ENCODE measurements around the gene INPP5K. TPM values are rescaled to one million over a fixed set of nuclear protein-coding genes. Genes with fewer than 3 reads are reported as not detected.
"Not testable (repeated sequence)": the region's sequence is repeated elsewhere in the genome, so short reads cannot be mapped to it uniquely, and the experiment has no call there.

INPP5K gene
- total RNA-seq, 4 donors from 2014 or later, result 18.4 to 44.3 (median 35.0) TPM

DNA sequence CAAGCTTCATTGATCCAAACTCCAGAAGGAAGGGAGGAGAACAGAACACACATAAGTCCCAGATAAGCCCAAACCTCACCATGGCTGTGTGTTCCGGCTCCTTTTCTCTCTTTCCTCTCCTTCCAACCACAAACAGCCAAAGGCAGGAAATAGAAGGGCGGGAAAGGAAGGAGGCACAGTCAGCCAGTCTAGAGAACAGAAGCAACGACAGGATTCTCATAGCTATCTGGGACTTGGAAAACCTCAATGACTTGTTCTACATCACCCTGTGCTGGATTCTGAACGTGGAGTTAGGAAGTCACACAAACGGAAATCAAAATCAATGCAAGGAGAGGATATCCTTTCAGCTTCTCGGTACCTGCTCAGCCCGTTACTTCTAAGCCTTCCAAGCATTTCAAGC, 69.4 kb downstream of the INPP5K start:
- Histone ChIP-seq H3K27ac (peak overlapping the region in 3 of 4 donors; percentile 25 to 49 (median 41)), H3K36me3 (peaks cover 0 to 49% (median 0%) of the 10 kb centered on the region in 3 donors)
- WGBS, 2 donors, result 53 to 65% methylated on average over 7 of the region's 7 CpGs

DNA sequence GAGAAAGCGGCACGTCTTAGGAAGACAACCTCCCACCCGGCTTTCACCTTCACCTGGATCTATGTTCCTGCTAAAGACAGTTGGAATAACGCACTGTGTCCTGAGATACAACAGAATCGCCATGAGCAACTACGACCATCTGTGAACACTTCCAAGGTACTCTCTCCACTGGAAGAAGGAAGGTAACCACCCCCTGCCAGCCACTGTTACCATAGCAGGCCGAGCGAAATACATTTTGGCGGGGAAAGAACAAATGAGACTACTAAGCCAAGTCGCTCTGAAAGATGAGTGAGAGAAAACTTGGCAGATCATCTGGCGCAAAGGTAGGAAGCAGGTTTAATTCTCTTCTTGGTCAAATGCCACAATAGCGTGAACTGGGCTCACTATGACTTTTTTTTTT, 70.2 kb downstream of the INPP5K start:
- Histone ChIP-seq H3K4me1 (peaks cover 0 to 64% (median 15%) of the 10 kb centered on the region in 3 donors), H3K4me3 (no peak overlapping the region), H3K9me3 (no peaks in the 10 kb centered on the region), H3K27me3 (no peaks in the 10 kb centered on the region), H3K27ac (peak overlapping the region in 1 of 4 donors; percentile 13), H3K36me3 (peaks cover 0 to 45% (median 0%) of the 10 kb centered on the region in 3 donors)
- WGBS, 2 donors, result 71 to 72% methylated on average over 12 of the region's 12 CpGs
- intact Hi-C loops (cut with DNase I), result no loop called here
- no peak for DNase-seq
- TF ChIP-seq, protein P1, sequence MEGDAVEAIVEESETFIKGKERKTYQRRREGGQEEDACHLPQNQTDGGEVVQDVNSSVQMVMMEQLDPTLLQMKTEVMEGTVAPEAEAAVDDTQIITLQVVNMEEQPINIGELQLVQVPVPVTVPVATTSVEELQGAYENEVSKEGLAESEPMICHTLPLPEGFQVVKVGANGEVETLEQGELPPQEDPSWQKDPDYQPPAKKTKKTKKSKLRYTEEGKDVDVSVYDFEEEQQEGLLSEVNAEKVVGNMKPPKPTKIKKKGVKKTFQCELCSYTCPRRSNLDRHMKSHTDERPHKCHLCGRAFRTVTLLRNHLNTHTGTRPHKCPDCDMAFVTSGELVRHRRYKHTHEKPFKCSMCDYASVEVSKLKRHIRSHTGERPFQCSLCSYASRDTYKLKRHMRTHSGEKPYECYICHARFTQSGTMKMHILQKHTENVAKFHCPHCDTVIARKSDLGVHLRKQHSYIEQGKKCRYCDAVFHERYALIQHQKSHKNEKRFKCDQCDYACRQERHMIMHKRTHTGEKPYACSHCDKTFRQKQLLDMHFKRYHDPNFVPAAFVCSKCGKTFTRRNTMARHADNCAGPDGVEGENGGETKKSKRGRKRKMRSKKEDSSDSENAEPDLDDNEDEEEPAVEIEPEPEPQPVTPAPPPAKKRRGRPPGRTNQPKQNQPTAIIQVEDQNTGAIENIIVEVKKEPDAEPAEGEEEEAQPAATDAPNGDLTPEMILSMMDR (IDR thresholded peaks at IDR 0.05), result no peak
- TF ChIP-seq POLR2A (IDR thresholded peaks at IDR 0.05), result no peak

More for the DNA sequence above, 69.4 kb downstream of the INPP5K start:
- TF ChIP-seq, protein P1 (IDR thresholded peaks at IDR 0.05), result no peak
- no peak for TF ChIP-seq POLR2A (IDR thresholded peaks at IDR 0.05)
- DNase-seq, result no peak
- Histone ChIP-seq H3K27me3 (no peaks in the 10 kb centered on the region), H3K9me3 (no peaks in the 10 kb centered on the region), H3K4me1 (peaks cover 0 to 73% (median 15%) of the 10 kb centered on the region in 3 donors), H3K4me3 (peak overlapping the region in 1 of 4 donors; percentile 7)
- intact Hi-C loops (cut with DNase I), result no loop called here

DNA sequence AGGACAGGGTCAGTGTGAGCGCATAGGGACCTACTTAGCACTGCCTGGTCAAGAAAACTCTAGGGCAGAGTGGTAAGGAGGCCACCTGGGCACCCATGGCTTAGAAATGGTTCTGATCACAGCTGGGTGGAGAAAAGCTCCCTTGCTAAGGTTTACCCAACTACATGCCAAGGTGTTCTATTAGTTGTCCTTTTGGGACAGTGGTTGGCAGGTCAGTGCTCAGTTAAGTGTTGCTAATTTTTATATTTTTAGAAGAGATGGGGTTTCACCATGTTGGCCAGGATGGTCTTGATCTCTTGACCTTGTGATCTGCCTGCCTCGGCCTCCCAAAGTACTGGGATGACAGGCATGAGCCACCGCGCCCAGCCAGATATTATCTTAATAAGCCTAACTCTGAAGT, 70.7 kb downstream of the INPP5K start:
- H3K9me3 ChIP-seq; H3K27me3 ChIP-seq; DNase-seq; intact Hi-C loops (cut with DNase I); H3K4me3 ChIP-seq: not testable (repeated sequence)
- 95 to 100% methylated on average over 4 of the region's 4 CpGs for WGBS, 2 donors
- Histone ChIP-seq H3K4me1 (peaks cover 0 to 63% (median 15%) of the 10 kb centered on the region in 3 donors), H3K36me3 (peaks cover 0 to 47% (median 0%) of the 10 kb centered on the region in 3 donors), H3K27ac (peak overlapping the region in 1 of 4 donors; percentile 13)

Other genes with a start within 250 kb of the INPP5K start
- not detected for gene BHLHA9, start 246.2 kb downstream of the INPP5K start, total RNA-seq
- not detected for gene TRARG1, start 236.9 kb downstream of the INPP5K start, total RNA-seq
- gene YWHAE, start 116.4 kb downstream of the INPP5K start, total RNA-seq, result 100 to 1,000 TPM; 505 to 758 (median 567) TPM
- gene CRK, start 60.4 kb downstream of the INPP5K start, total RNA-seq, result 10 to 100 TPM; 33.8 to 59.3 (median 51.2) TPM
- 10 to 100 TPM; 62.0 to 80.5 (median 64.2) TPM for gene MYO1C, start 23.9 kb downstream of the INPP5K start, total RNA-seq
- 10 to 100 TPM; 40.2 to 81.9 (median 46.6) TPM for gene PITPNA, start 46.2 kb upstream of the INPP5K start, total RNA-seq
- gene SLC43A2, start 112.2 kb upstream of the INPP5K start, total RNA-seq, result 10 to 100 TPM in 1 of 4 donors, 1 to 10 TPM in 3; 2.5 to 12.4 (median 5.3) TPM
- gene SCARF1, start 129.1 kb upstream of the INPP5K start, total RNA-seq, result 1 to 10 TPM; 2.0 to 5.7 (median 3.3) TPM
- gene RILP, start 133.3 kb upstream of the INPP5K start, total RNA-seq, result 10 to 100 TPM in 3 of 4 donors, 1 to 10 TPM in 1; 3.0 to 16.5 (median 13.9) TPM
- 100 to 1,000 TPM; 112 to 157 (median 145) TPM for gene PRPF8, start 168.3 kb upstream of the INPP5K start, total RNA-seq
- gene TLCD2, start 193.8 kb upstream of the INPP5K start, total RNA-seq, result 1 to 10 TPM; 4.2 to 6.0 (median 5.6) TPM
- gene WDR81, start 208.1 kb upstream of the INPP5K start, total RNA-seq, result 10 to 100 TPM; 12.5 to 33.8 (median 21.1) TPM
- 1 to 10 TPM in 2 of 4 donors, under 1 TPM in 2; 0.22 to 7.1 (median 1.6) TPM for gene SERPINF2, start 226.3 kb upstream of the INPP5K start, total RNA-seq
- 100 to 1,000 TPM in 2 of 4 donors, 10 to 100 TPM in 2; 26.6 to 351 (median 80.6) TPM for gene SERPINF1, start 245.4 kb upstream of the INPP5K start, total RNA-seq